WTC11 (cell line): Measurements from ENCODE around the gene NUDT6. TPM values are rescaled to one million over a fixed set of nuclear protein-coding genes. Genes with fewer than 3 reads are reported as not detected.

Experiments
- ATAC-seq: fragments of 200-7000 bp; cut with Tn5 transposase; 2 replicates; pipeline ENCODE4 v1.10.0; 2021; ENCODE audit warnings: mild to moderate bottlenecking, moderate library complexity
- CTCF ChIA-PET: fragments of 300-600 bp; sonication (Branson Sonifier 250); formaldehyde crosslinking; loops from one replicate; lab custom pipeline; 2021; ENCODE audit warnings: antibody characterized with exemption; lab: Charles Lee
- POLR2A ChIA-PET: fragments of 350-600 bp; sonication (Branson Sonifier 250); formaldehyde crosslinking; loops from one replicate; lab custom pipeline; 2021; ENCODE audit warnings: antibody characterized with exemption; lab: Charles Lee
- DNase-seq: peaks from one replicate; pipeline ENCODE4 v3.0.0; 2021; ENCODE audit warnings: low spot score
- H3K27ac Mint-ChIP-seq: 2 replicates; pipeline ENCODE4 v1.8.0; 2021; ENCODE audit warnings: mixed read lengths
- H3K27me3 Mint-ChIP-seq: 2 replicates; pipeline ENCODE4 v1.8.0; 2021; ENCODE audit warnings: low read depth, mild to moderate bottlenecking, moderate library complexity, mixed read lengths
- H3K36me3 Mint-ChIP-seq: 2 replicates; pipeline ENCODE4 v1.8.0; 2021; ENCODE audit warnings: mixed read lengths
- H3K4me1 Mint-ChIP-seq: 2 replicates; pipeline ENCODE4 v1.8.0; 2022; ENCODE audit warnings: mixed read lengths
- H3K4me3 Mint-ChIP-seq: 2 replicates; pipeline ENCODE4 v1.8.0; 2021; ENCODE audit warnings: mild to moderate bottlenecking, moderate library complexity, mixed read lengths
- H3K9me3 Mint-ChIP-seq: 2 replicates; pipeline ENCODE4 v1.8.0; 2021; ENCODE audit warnings: mixed read lengths
- EMX1 ChIP-seq: fragments of 250-450 bp; sonication (Bioruptor Pico); IDR thresholded peaks from 2 replicates; pipeline ENCODE4 v1.8.0; 2021; ENCODE audit warnings: mild to moderate bottlenecking
- ETV6 ChIP-seq: sonication (generic); formaldehyde crosslinking; IDR thresholded peaks from 2 replicates; pipeline ENCODE4 v1.8.1; 2022; ENCODE audit warnings: mild to moderate bottlenecking, missing genetic modification reagents
- FOXK1 ChIP-seq: sonication (generic); formaldehyde crosslinking; IDR thresholded peaks from 2 replicates; pipeline ENCODE4 v1.8.0; 2022; ENCODE audit warnings: mild to moderate bottlenecking, moderate library complexity, missing genetic modification reagents
- GRHL2 ChIP-seq: fragments of 250-450 bp; sonication (Bioruptor Pico); IDR thresholded peaks from 2 replicates; pipeline ENCODE4 v1.8.0; 2022; ENCODE audit warnings: mild to moderate bottlenecking, moderate library complexity; ENCODE audit not compliant: insufficient replicate concordance, severe bottlenecking
- NFATC4 ChIP-seq: fragments of 250-450 bp; sonication (Bioruptor Pico); IDR thresholded peaks from 2 replicates; pipeline ENCODE4 v1.9.0; 2021; ENCODE audit warnings: mild to moderate bottlenecking
- NFYB ChIP-seq: sonication (generic); formaldehyde crosslinking; conservative IDR thresholded peaks from 2 replicates; pipeline ENCODE4 v1.8.0; 2022; ENCODE audit warnings: low read depth, missing genetic modification reagents
- NR1H2 ChIP-seq: sonication (generic); formaldehyde crosslinking; IDR thresholded peaks from 2 replicates; pipeline ENCODE4 v1.9.0; 2021; ENCODE audit warnings: mild to moderate bottlenecking, moderate library complexity, missing genetic modification reagents
- NR2C2 ChIP-seq: sonication (generic); formaldehyde crosslinking; IDR thresholded peaks from 2 replicates; pipeline ENCODE4 v1.8.0; 2022; ENCODE audit warnings: mild to moderate bottlenecking, missing genetic modification reagents
- SOX15 ChIP-seq: fragments of 250-450 bp; sonication (Bioruptor Pico); IDR thresholded peaks from 2 replicates; pipeline ENCODE4 v1.9.0; 2021; ENCODE audit warnings: mild to moderate bottlenecking
- ZNF317 ChIP-seq: sonication (generic); formaldehyde crosslinking; IDR thresholded peaks from 2 replicates; pipeline ENCODE4 v1.8.1; 2023; ENCODE audit warnings: low read depth, mild to moderate bottlenecking, moderate library complexity, missing genetic modification reagents, borderline replicate concordance
- ZNF416 ChIP-seq: fragments of 250-450 bp; sonication (Bioruptor Pico); IDR thresholded peaks from 2 replicates; pipeline ENCODE4 v1.9.0; 2021; ENCODE audit warnings: mild to moderate bottlenecking, inconsistent platforms
- ZNF671 ChIP-seq: fragments of 250-450 bp; sonication (Bioruptor Pico); IDR thresholded peaks from 2 replicates; pipeline ENCODE4 v1.8.0; 2021; ENCODE audit warnings: mild to moderate bottlenecking
- total RNA-seq: library from RNA; stranded (reverse); gene quantifications from 3 replicates; pipeline ENCODE4 v1.2.3, GENCODE V29; 2021
- TF ChIP-seq, protein P1 (sequence below): sonication (generic); formaldehyde crosslinking; IDR thresholded peaks from 2 replicates; pipeline ENCODE4 v1.8.1; 2023; ENCODE audit warnings: mild to moderate bottlenecking, moderate library complexity, missing genetic modification reagents
- TF ChIP-seq, protein P2 (sequence below): sonication (generic); formaldehyde crosslinking; IDR thresholded peaks from 2 replicates; pipeline ENCODE4 v1.8.1; 2022; ENCODE audit warnings: mild to moderate bottlenecking, moderate library complexity, missing genetic modification reagents
- TF ChIP-seq, protein P3 (sequence below): sonication (generic); formaldehyde crosslinking; IDR thresholded peaks from 2 replicates; pipeline ENCODE4 v1.8.0; 2022; ENCODE audit warnings: mild to moderate bottlenecking, missing genetic modification reagents
- TF ChIP-seq, protein P4 (sequence below): sonication (generic); formaldehyde crosslinking; conservative IDR thresholded peaks from 2 replicates; pipeline ENCODE4 v1.8.1; 2023; ENCODE audit warnings: mild to moderate bottlenecking, low read depth, missing genetic modification reagents, moderate library complexity
- TF ChIP-seq, protein P5 (sequence below): sonication (generic); formaldehyde crosslinking; IDR thresholded peaks from 2 replicates; pipeline ENCODE4 v1.8.1; 2023; ENCODE audit warnings: mild to moderate bottlenecking, missing genetic modification reagents
- TF ChIP-seq, protein P6 (sequence below): sonication (generic); formaldehyde crosslinking; IDR thresholded peaks from 2 replicates; pipeline ENCODE4 v1.8.1; 2023; ENCODE audit warnings: mild to moderate bottlenecking, missing genetic modification reagents, borderline replicate concordance
- TF ChIP-seq, protein P7 (sequence below): sonication (generic); formaldehyde crosslinking; IDR thresholded peaks from 2 replicates; pipeline ENCODE4 v1.8.1; 2023; ENCODE audit warnings: mild to moderate bottlenecking, missing genetic modification reagents, moderate library complexity

The NUDT6 gene
- total RNA-seq, 1 experiment from 2014 or later = 8.4 TPM

DNA sequence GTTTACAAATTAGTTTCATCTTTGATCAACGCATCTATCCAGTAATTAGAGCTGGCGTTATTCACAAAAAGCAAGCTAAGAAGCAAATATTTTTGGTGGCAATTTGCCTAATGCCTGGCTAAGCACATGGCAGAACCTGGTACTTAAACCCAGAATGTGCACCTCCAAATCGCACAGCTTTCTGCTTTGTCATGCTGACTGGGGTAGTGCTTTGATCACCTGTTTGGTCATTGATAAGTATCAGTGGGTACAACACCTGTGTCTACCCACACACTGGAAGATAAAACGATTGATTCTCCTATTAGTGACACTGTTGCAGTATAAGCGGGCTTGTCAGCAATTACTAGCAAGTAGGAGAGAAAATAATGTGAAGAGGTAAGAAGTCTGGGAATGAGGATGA lies 1.9 kb downstream of the NUDT6 start:
- TF ChIP-seq NFYB (no peak), ZNF416 (CRISPR knock-in tag) (no peak), ZNF671 (CRISPR knock-in tag) (no peak), GRHL2 (CRISPR knock-in tag) (no peak), FOXK1 (CRISPR knock-in tag) (no peak)
- TF ChIP-seq, protein P1, sequence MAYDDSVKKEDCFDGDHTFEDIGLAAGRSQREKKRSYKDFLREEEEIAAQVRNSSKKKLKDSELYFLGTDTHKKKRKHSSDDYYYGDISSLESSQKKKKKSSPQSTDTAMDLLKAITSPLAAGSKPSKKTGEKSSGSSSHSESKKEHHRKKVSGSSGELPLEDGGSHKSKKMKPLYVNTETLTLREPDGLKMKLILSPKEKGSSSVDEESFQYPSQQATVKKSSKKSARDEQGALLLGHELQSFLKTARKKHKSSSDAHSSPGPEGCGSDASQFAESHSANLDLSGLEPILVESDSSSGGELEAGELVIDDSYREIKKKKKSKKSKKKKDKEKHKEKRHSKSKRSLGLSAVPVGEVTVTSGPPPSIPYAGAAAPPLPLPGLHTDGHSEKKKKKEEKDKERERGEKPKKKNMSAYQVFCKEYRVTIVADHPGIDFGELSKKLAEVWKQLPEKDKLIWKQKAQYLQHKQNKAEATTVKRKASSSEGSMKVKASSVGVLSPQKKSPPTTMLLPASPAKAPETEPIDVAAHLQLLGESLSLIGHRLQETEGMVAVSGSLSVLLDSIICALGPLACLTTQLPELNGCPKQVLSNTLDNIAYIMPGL = no peak
- TF ChIP-seq, protein P2, sequence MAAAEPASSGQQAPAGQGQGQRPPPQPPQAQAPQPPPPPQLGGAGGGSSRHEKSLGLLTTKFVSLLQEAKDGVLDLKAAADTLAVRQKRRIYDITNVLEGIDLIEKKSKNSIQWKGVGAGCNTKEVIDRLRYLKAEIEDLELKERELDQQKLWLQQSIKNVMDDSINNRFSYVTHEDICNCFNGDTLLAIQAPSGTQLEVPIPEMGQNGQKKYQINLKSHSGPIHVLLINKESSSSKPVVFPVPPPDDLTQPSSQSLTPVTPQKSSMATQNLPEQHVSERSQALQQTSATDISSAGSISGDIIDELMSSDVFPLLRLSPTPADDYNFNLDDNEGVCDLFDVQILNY (CRISPR knock-in tag) = no peak
- Mint-ChIP-seq H3K27me3 (no peaks in the 10 kb centered on the region), H3K36me3 (no peaks in the 10 kb centered on the region), H3K4me1 (peaks cover 9% of the 10 kb centered on the region), H3K27ac (no peak overlapping the region), H3K4me3 (no peak overlapping the region), H3K9me3 (no peaks in the 10 kb centered on the region)
- ATAC-seq (no peak), DNase-seq (no peak)
- POLR2A ChIA-PET = no interaction called here
- CTCF ChIA-PET = no interaction called here

DNA sequence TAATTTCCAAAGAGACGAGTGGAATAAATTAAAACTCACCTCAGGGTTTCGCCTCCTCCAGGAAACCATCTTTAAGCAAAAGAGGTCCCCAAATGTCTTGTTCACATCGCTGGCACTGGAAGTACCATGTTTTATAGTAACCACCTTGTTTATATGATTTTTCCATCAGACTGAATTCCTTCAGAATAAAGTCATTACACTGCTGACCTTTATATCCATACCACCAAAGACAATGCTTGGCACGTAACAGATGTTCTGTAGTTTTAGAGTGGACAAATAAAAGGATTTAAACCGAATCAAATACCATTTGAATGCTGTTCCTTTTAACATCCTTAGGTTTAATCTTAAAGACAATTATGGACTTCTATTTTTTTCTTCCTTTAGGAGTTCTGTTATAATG lies 4.7 kb downstream of the NUDT6 start:
- ATAC-seq (no peak), DNase-seq (no peak)
- Mint-ChIP-seq H3K4me3 (no peak overlapping the region), H3K9me3 (no peaks in the 10 kb centered on the region), H3K27me3 (no peaks in the 10 kb centered on the region), H3K36me3 (no peaks in the 10 kb centered on the region), H3K27ac (no peak overlapping the region), H3K4me1 (peaks cover 9% of the 10 kb centered on the region)
- CTCF ChIA-PET = no interaction called here
- POLR2A ChIA-PET = no interaction called here
- no peak for TF ChIP-seq ETV6 (CRISPR knock-in tag)
- TF ChIP-seq, protein P3, sequence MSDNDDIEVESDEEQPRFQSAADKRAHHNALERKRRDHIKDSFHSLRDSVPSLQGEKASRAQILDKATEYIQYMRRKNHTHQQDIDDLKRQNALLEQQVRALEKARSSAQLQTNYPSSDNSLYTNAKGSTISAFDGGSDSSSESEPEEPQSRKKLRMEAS = no peak
- TF ChIP-seq, protein P1 = no peak
- TF ChIP-seq, protein P4, sequence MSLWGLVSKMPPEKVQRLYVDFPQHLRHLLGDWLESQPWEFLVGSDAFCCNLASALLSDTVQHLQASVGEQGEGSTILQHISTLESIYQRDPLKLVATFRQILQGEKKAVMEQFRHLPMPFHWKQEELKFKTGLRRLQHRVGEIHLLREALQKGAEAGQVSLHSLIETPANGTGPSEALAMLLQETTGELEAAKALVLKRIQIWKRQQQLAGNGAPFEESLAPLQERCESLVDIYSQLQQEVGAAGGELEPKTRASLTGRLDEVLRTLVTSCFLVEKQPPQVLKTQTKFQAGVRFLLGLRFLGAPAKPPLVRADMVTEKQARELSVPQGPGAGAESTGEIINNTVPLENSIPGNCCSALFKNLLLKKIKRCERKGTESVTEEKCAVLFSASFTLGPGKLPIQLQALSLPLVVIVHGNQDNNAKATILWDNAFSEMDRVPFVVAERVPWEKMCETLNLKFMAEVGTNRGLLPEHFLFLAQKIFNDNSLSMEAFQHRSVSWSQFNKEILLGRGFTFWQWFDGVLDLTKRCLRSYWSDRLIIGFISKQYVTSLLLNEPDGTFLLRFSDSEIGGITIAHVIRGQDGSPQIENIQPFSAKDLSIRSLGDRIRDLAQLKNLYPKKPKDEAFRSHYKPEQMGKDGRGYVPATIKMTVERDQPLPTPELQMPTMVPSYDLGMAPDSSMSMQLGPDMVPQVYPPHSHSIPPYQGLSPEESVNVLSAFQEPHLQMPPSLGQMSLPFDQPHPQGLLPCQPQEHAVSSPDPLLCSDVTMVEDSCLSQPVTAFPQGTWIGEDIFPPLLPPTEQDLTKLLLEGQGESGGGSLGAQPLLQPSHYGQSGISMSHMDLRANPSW = no peak
- no peak for TF ChIP-seq EMX1 (CRISPR knock-in tag)
- no peak for TF ChIP-seq NFATC4 (CRISPR knock-in tag)
- no peak for TF ChIP-seq NR1H2 (CRISPR knock-in tag)
- TF ChIP-seq SOX15 (CRISPR knock-in tag) = no peak
- TF ChIP-seq, protein P5, sequence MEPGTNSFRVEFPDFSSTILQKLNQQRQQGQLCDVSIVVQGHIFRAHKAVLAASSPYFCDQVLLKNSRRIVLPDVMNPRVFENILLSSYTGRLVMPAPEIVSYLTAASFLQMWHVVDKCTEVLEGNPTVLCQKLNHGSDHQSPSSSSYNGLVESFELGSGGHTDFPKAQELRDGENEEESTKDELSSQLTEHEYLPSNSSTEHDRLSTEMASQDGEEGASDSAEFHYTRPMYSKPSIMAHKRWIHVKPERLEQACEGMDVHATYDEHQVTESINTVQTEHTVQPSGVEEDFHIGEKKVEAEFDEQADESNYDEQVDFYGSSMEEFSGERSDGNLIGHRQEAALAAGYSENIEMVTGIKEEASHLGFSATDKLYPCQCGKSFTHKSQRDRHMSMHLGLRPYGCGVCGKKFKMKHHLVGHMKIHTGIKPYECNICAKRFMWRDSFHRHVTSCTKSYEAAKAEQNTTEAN (CRISPR knock-in tag) = no peak
- no peak for TF ChIP-seq ZNF317 (CRISPR knock-in tag)
- TF ChIP-seq, protein P2 (CRISPR knock-in tag) = no peak
- TF ChIP-seq, protein P6, sequence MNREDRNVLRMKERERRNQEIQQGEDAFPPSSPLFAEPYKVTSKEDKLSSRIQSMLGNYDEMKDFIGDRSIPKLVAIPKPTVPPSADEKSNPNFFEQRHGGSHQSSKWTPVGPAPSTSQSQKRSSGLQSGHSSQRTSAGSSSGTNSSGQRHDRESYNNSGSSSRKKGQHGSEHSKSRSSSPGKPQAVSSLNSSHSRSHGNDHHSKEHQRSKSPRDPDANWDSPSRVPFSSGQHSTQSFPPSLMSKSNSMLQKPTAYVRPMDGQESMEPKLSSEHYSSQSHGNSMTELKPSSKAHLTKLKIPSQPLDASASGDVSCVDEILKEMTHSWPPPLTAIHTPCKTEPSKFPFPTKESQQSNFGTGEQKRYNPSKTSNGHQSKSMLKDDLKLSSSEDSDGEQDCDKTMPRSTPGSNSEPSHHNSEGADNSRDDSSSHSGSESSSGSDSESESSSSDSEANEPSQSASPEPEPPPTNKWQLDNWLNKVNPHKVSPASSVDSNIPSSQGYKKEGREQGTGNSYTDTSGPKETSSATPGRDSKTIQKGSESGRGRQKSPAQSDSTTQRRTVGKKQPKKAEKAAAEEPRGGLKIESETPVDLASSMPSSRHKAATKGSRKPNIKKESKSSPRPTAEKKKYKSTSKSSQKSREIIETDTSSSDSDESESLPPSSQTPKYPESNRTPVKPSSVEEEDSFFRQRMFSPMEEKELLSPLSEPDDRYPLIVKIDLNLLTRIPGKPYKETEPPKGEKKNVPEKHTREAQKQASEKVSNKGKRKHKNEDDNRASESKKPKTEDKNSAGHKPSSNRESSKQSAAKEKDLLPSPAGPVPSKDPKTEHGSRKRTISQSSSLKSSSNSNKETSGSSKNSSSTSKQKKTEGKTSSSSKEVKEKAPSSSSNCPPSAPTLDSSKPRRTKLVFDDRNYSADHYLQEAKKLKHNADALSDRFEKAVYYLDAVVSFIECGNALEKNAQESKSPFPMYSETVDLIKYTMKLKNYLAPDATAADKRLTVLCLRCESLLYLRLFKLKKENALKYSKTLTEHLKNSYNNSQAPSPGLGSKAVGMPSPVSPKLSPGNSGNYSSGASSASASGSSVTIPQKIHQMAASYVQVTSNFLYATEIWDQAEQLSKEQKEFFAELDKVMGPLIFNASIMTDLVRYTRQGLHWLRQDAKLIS (CRISPR knock-in tag) = no peak
- no peak for TF ChIP-seq NR2C2 (CRISPR knock-in tag)
- TF ChIP-seq, protein P7, sequence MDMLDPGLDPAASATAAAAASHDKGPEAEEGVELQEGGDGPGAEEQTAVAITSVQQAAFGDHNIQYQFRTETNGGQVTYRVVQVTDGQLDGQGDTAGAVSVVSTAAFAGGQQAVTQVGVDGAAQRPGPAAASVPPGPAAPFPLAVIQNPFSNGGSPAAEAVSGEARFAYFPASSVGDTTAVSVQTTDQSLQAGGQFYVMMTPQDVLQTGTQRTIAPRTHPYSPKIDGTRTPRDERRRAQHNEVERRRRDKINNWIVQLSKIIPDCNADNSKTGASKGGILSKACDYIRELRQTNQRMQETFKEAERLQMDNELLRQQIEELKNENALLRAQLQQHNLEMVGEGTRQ (CRISPR knock-in tag) = no peak
